ENCODE results near the gene EGFR. TPM values are rescaled to one million over a fixed set of nuclear protein-coding genes. Genes with fewer than 3 reads are reported as not detected.

The EGFR gene
- polyA plus RNA-seq, 2 of the 4 experiments (the other 2 are of a cell fraction), result 59.5 to 63.8 TPM

DNA sequence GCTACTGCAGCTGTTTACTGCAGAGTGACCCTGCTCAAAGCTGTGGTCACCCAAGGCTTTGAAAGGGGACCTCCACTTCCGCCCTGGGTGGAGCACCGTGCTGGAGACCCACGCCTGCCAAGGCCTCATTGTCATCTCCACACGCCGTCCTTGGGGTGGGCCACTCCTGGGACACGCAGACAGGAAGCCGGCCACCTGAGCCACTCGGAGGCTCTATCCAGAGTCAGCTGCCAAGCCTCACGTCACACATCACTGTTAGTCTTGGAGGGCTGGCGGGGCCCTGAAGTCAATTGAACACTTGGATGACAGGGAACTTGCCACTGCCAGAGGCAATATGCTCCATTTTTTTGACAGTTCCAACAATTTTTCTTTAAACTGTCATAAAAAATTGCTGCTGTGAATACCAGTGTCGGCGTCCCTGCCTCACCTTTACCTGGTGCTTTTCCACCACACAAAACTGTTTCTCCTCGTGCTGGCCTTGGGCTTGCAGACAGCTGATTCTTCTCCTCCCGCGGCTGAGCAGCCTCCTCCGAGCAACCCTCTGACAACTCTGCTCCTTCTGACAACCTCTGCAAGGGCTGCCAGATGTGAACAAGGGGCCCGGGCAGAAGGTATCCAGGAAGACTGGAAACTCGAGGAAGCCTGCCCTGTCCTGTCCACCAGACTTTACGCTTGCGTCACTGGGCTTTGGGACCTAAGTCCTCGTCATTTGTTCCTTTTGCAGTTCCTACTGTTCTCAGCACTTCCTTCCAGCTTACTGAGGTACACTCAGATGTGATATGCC, 81.9 kb downstream of the EGFR start:
- Histone ChIP-seq H3K4me1 (peaks cover 42% of the 10 kb centered on the region; the same call in 2 of the 3 replicates), H3K9me3 (no peaks in the 10 kb centered on the region), H3K4me3 (no peak overlapping the region), H3K4me2 (no peak overlapping the region), H3K27ac (no peak overlapping the region; a peak in 1 of 6 replicates)
- ATAC-seq (no peak; a peak in 3 of 6 replicates), DNase-seq (ENCODE audit: low read depth in 1 of 2, low spot score in 1 of 2) (no peak), FAIRE-seq (no peak)
- CTCF ChIA-PET, result interaction anchor here (0.7 to 1.5 kb wide), 5 partner anchors 11 to 327 kb away, joined by 3 to 5 read pairs (median 3); no protein-coding TSS in a partner anchor
- WGBS (ENCODE audit: missing lambda C conversion rate), result 86% methylated on average over 20 of the region's 21 CpGs
- TF ChIP-seq HOXA7 (CRISPR knock-in tag; IDR thresholded peaks at IDR 0.05) (no peak), ZC3H11A (IDR thresholded peaks at IDR 0.05) (no peak), EHMT2 (IDR thresholded peaks at IDR 0.05; ENCODE audit: low read depth) (no peak), ZNF302 (CRISPR knock-in tag; IDR thresholded peaks at IDR 0.05) (no peak), MAZ (IDR thresholded peaks at IDR 0.05; ENCODE audit: borderline replicate concordance, low read depth, low read length) (no peak), TFCP2L1 (CRISPR knock-in tag; IDR thresholded peaks at IDR 0.05) (no peak)
- TF ChIP-seq, protein P1, sequence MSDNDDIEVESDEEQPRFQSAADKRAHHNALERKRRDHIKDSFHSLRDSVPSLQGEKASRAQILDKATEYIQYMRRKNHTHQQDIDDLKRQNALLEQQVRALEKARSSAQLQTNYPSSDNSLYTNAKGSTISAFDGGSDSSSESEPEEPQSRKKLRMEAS (IDR thresholded peaks at IDR 0.05), result no peak
- POLR2A ChIA-PET, result no interaction called here

DNA sequence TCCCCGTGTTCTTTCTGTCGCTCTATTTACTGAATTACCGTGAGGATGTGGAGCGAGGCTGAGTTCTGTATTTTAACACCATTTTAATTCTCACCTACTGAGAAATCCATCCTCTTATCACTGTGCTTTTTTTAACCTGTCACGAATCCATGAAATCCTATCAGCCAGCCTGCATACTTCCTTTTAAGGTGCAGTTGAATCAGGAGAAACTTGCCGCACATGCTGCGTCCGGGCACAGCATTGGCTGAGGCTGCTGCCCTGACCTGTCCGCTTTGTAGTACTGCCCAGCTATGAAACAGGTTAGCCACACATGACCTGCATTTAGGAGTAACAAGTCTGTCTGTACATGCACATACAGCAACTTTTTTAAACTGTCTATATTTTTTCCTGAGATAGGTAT, 82.5 kb downstream of the EGFR start:
- CTCF ChIA-PET, result interaction anchor here (1.1 to 1.3 kb wide), 2 partner anchors 10 to 328 kb away, joined by 3 to 5 read pairs; no protein-coding TSS in a partner anchor
- FAIRE-seq, result no peak
- Histone ChIP-seq H3K4me3 (no peak overlapping the region), H3K27ac (no peak overlapping the region), H3K4me1 (peaks cover 49% of the 10 kb centered on the region; the same call in 2 of the 3 replicates), H3K9me3 (no peaks in the 10 kb centered on the region), H3K4me2 (no peak overlapping the region)
- TF ChIP-seq JUN (IDR thresholded peaks at IDR 0.05) (no peak), ZC3H11A (IDR thresholded peaks at IDR 0.05) (no peak), EP300 (IDR thresholded peaks at IDR 0.05) (no peak), KDM5A (IDR thresholded peaks at IDR 0.05) (no peak), NR3C1 (IDR thresholded peaks at IDR 0.05) (no peak), TFCP2L1 (CRISPR knock-in tag; IDR thresholded peaks at IDR 0.05) (no peak), CBX2 (IDR thresholded peaks at IDR 0.05; ENCODE audit: borderline replicate concordance, low read depth) (no peak), NPAS2 (CRISPR knock-in tag; IDR thresholded peaks at IDR 0.05; ENCODE audit: borderline replicate concordance) (no peak), MAFK (IDR thresholded peaks at IDR 0.05; ENCODE audit: partially characterized antibody) (no peak), POLR2A (IDR thresholded peaks at IDR 0.05; ENCODE audit: low read length) (no peak), JUNB (IDR thresholded peaks at IDR 0.05) (no peak), EHF (CRISPR knock-in tag; IDR thresholded peaks at IDR 0.05) (no peak), HOXA7 (CRISPR knock-in tag; IDR thresholded peaks at IDR 0.05) (no peak), EHMT2 (IDR thresholded peaks at IDR 0.05; ENCODE audit: low read depth) (no peak)
- TF ChIP-seq, protein P2, sequence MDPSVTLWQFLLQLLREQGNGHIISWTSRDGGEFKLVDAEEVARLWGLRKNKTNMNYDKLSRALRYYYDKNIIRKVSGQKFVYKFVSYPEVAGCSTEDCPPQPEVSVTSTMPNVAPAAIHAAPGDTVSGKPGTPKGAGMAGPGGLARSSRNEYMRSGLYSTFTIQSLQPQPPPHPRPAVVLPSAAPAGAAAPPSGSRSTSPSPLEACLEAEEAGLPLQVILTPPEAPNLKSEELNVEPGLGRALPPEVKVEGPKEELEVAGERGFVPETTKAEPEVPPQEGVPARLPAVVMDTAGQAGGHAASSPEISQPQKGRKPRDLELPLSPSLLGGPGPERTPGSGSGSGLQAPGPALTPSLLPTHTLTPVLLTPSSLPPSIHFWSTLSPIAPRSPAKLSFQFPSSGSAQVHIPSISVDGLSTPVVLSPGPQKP (IDR thresholded peaks at IDR 0.05; ENCODE audit: low read depth, low read length), result no peak
- TF ChIP-seq, protein P3, sequence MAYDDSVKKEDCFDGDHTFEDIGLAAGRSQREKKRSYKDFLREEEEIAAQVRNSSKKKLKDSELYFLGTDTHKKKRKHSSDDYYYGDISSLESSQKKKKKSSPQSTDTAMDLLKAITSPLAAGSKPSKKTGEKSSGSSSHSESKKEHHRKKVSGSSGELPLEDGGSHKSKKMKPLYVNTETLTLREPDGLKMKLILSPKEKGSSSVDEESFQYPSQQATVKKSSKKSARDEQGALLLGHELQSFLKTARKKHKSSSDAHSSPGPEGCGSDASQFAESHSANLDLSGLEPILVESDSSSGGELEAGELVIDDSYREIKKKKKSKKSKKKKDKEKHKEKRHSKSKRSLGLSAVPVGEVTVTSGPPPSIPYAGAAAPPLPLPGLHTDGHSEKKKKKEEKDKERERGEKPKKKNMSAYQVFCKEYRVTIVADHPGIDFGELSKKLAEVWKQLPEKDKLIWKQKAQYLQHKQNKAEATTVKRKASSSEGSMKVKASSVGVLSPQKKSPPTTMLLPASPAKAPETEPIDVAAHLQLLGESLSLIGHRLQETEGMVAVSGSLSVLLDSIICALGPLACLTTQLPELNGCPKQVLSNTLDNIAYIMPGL (CRISPR knock-in tag; IDR thresholded peaks at IDR 0.05; ENCODE audit: borderline replicate concordance), result no peak
- TF ChIP-seq, protein P1 (IDR thresholded peaks at IDR 0.05), result no peak
- POLR2A ChIA-PET, result no interaction called here
- ATAC-seq, result no peak
- 96% methylated on average over 9 of the region's 9 CpGs for WGBS (ENCODE audit: missing lambda C conversion rate)
- DNase-seq (ENCODE audit: low read depth in 1 of 2, low spot score in 1 of 2), result no peak

DNA sequence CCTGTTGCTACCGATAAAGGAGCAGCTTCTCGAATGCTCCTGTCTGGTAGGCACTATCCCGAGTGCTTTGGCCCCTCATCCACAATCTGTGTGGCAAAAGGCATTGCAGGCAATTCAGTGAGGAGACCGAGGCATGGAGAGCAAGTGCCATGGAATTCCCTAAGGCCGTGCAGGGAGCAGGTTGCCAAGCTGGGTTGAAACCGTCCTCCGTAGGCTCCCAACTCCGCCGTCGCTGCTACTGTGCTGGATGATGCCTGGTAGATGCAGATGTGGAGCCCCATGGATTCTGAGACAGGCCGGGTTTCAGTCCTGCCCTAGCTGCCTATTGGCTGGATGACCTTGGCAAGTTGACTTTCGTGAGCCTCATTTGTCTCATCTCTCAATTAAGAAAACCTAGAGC, 85.3 kb downstream of the EGFR start:
- H3K4me1 ChIP-seq, result peaks cover 65% of the 10 kb centered on the region
- H3K9me3 ChIP-seq, result no peaks in the 10 kb centered on the region
- no peak overlapping the region for H3K4me2 ChIP-seq
- TF ChIP-seq NPAS2 (CRISPR knock-in tag; IDR thresholded peaks at IDR 0.05; ENCODE audit: borderline replicate concordance), result no peak
- POLR2A ChIA-PET, result no interaction called here
- 0 out of 6 replicates have a peak overlapping the region, but pooled peaks of 1 of the 2 experiments have one; percentile 6 for H3K27ac ChIP-seq
- no peak for ATAC-seq
- CTCF ChIA-PET, result interaction anchor here (2.2 kb wide), 1 partner anchor 20 kb away, joined by 10 read pairs; no protein-coding TSS in a partner anchor
- no peak overlapping the region for H3K4me3 ChIP-seq
- DNase-seq (ENCODE audit: low read depth in 1 of 2, low spot score in 1 of 2), result no peak
- FAIRE-seq, result no peak
- 93% methylated on average over 7 of the region's 12 CpGs for WGBS (ENCODE audit: missing lambda C conversion rate)

All from A549 (cell line).